ENCODE data around the gene TEX53.
A peak's percentile ranks its signal among the peaks of the same experiment; 100 is the strongest.

The TEX53 gene

DNA sequence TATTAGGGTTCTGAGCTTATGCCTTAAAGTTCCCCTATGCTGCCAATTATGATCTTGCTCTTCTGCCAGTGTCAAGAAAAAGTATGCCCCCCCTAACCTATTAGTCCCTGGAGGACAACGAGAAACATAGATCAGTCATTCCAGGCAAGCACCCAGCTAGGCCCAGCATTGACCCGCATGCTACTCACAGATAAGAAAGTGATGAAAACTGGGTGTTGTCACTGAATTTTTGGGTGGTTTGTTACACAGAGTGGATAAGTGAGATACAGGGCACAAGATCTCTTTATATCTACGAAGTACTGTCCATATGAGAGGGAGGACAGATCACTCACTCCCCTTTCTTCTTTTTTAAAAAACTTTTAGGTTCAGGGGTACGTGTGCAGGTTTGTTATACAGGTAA is 30.8 kb upstream of the TEX53 start:
- Histone ChIP-seq H3K27ac (ENCODE audit: poor library complexity, severe bottlenecking) (no peak overlapping the region), H3K36me3 (ENCODE audit: low read depth) (no peaks in the 10 kb centered on the region), H3K9me3 (ENCODE audit: severe bottlenecking) (no peaks in the 10 kb centered on the region), H3K27me3 (ENCODE audit: insufficient read depth, poor library complexity, severe bottlenecking) (no peaks in the 10 kb centered on the region), H3K4me1 (ENCODE audit: insufficient read depth, poor library complexity, severe bottlenecking) (peaks cover 23% of the 10 kb centered on the region), H3K4me3 (ENCODE audit: severe bottlenecking) (no peak overlapping the region)
- TF ChIP-seq, protein P1, sequence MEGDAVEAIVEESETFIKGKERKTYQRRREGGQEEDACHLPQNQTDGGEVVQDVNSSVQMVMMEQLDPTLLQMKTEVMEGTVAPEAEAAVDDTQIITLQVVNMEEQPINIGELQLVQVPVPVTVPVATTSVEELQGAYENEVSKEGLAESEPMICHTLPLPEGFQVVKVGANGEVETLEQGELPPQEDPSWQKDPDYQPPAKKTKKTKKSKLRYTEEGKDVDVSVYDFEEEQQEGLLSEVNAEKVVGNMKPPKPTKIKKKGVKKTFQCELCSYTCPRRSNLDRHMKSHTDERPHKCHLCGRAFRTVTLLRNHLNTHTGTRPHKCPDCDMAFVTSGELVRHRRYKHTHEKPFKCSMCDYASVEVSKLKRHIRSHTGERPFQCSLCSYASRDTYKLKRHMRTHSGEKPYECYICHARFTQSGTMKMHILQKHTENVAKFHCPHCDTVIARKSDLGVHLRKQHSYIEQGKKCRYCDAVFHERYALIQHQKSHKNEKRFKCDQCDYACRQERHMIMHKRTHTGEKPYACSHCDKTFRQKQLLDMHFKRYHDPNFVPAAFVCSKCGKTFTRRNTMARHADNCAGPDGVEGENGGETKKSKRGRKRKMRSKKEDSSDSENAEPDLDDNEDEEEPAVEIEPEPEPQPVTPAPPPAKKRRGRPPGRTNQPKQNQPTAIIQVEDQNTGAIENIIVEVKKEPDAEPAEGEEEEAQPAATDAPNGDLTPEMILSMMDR (IDR thresholded peaks at IDR 0.05; ENCODE audit: poor library complexity, severe bottlenecking) = no peak
- no peak for ATAC-seq (ENCODE audit: low read depth)
- no peak for DNase-seq (ENCODE audit: low spot score)

DNA sequence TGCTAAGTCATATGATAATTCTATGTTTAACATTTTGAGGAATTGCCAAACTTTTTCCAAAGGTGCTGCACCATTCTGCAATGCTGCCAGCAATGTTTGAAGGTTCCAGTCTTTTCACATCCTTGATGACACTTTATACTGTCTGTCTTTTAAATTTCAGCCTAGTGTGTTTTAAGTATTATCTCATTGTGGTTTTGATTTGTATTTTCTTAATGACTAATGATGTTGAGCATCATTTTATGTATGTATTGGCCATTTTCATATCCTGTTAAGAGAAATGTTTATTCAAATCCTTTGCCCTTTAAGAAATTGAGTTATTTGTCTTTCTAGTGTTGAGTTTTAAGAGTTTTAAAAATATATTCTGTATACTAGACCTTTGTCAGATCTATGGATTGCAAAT is 29.4 kb upstream of the TEX53 start:
- Histone ChIP-seq H3K9me3 (ENCODE audit: severe bottlenecking) (no peaks in the 10 kb centered on the region), H3K36me3 (ENCODE audit: low read depth) (no peaks in the 10 kb centered on the region), H3K27me3 (ENCODE audit: insufficient read depth, poor library complexity, severe bottlenecking) (no peaks in the 10 kb centered on the region), H3K4me1 (ENCODE audit: insufficient read depth, poor library complexity, severe bottlenecking) (peaks cover 21% of the 10 kb centered on the region), H3K4me3 (ENCODE audit: severe bottlenecking) (no peak overlapping the region), H3K27ac (ENCODE audit: poor library complexity, severe bottlenecking) (peak overlapping the region; percentile 3)
- no peak for DNase-seq (ENCODE audit: low spot score)
- TF ChIP-seq, protein P1 (IDR thresholded peaks at IDR 0.05; ENCODE audit: poor library complexity, severe bottlenecking) = no peak
- peak; percentile 26; the same call in 1 of the 3 replicates for ATAC-seq (ENCODE audit: low read depth)

DNA sequence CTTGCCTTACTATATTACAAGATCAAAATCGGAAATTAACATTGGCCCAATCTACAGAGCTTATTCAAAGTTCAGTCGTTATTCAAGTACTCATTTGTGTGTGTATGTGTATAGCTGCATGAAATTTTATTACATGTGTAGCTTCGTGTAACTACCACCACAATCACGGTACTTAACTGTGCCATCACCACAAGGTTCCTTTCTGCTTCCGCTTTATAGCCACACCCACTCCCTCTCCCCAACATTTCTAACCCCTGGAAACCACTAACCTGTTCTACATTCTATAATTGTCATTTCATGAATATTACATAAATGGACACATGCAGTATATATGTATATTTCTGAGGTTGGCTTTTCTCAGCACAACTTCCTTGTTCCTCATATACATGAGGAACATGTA is 28.3 kb upstream of the TEX53 start:
- no peaks in the 10 kb centered on the region for H3K36me3 ChIP-seq (ENCODE audit: low read depth)
- TF ChIP-seq, protein P1 (IDR thresholded peaks at IDR 0.05; ENCODE audit: poor library complexity, severe bottlenecking) = no peak
- H3K9me3 ChIP-seq (ENCODE audit: severe bottlenecking) = no peaks in the 10 kb centered on the region
- no peak overlapping the region for H3K4me3 ChIP-seq (ENCODE audit: severe bottlenecking)
- DNase-seq (ENCODE audit: low spot score) (no peak), ATAC-seq (ENCODE audit: low read depth) (no peak)
- H3K27ac ChIP-seq (ENCODE audit: poor library complexity, severe bottlenecking) = no peak overlapping the region
- H3K27me3 ChIP-seq (ENCODE audit: insufficient read depth, poor library complexity, severe bottlenecking) = no peaks in the 10 kb centered on the region
- H3K4me1 ChIP-seq (ENCODE audit: insufficient read depth, poor library complexity, severe bottlenecking) = peaks cover 15% of the 10 kb centered on the region

DNA sequence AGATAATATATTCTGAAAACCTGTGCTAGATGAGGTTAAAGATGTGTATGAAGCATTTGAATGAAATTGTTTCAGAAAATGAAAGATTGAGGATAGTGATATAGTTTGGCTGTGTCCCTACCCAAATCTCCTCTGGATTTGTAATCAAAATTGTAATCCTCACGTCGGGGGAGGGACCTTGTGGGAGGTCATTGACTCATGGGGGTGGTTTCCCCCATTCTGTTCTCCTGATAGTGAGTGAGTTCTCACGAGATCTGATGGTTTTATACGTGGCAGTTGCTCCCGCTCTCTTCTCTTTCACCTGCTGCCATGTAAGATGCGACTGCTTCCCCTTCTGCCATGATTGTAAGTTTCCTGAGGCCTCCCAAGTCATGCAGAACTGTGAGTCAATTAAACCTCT is 26.4 kb upstream of the TEX53 start:
- no peaks in the 10 kb centered on the region for H3K27me3 ChIP-seq (ENCODE audit: insufficient read depth, poor library complexity, severe bottlenecking)
- no peak overlapping the region for H3K4me3 ChIP-seq (ENCODE audit: severe bottlenecking)
- H3K27ac ChIP-seq (ENCODE audit: poor library complexity, severe bottlenecking) = no peak overlapping the region
- H3K4me1 ChIP-seq (ENCODE audit: insufficient read depth, poor library complexity, severe bottlenecking) = peaks cover 7% of the 10 kb centered on the region
- no peak for DNase-seq (ENCODE audit: low spot score)
- no peak for ATAC-seq (ENCODE audit: low read depth)
- TF ChIP-seq, protein P1 (IDR thresholded peaks at IDR 0.05; ENCODE audit: poor library complexity, severe bottlenecking) = no peak
- H3K9me3 ChIP-seq (ENCODE audit: severe bottlenecking) = no peaks in the 10 kb centered on the region
- no peaks in the 10 kb centered on the region for H3K36me3 ChIP-seq (ENCODE audit: low read depth)

DNA sequence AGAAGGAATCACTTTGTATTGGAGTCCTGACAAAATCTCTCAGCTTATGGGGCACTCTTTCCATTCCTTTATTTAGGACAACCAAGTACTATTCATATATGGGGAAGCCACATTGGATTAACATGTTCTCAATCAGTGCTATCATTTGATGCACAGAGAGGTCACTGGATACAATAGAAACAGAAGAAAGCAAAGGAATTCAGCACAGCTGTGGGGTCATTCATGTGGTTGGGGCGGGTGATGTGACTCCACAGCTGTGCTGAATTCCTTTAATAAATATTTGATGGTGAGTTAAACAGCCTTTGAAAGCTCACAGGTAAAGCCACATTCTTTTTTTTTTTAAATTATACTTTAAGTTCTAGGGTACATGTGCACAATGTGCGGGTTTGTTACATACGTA is 25.2 kb upstream of the TEX53 start:
- no peaks in the 10 kb centered on the region for H3K9me3 ChIP-seq (ENCODE audit: severe bottlenecking)
- H3K36me3 ChIP-seq (ENCODE audit: low read depth) = no peaks in the 10 kb centered on the region
- ATAC-seq (ENCODE audit: low read depth) (no peak), DNase-seq (ENCODE audit: low spot score) (no peak)
- H3K4me3 ChIP-seq (ENCODE audit: severe bottlenecking) = no peak overlapping the region
- TF ChIP-seq, protein P1 (IDR thresholded peaks at IDR 0.05; ENCODE audit: poor library complexity, severe bottlenecking) = no peak
- peaks cover 18% of the 10 kb centered on the region for H3K4me1 ChIP-seq (ENCODE audit: insufficient read depth, poor library complexity, severe bottlenecking)
- no peaks in the 10 kb centered on the region for H3K27me3 ChIP-seq (ENCODE audit: insufficient read depth, poor library complexity, severe bottlenecking)
- H3K27ac ChIP-seq (ENCODE audit: poor library complexity, severe bottlenecking) = no peak overlapping the region
